Neural progenitor cell (in vitro differentiated cells): Measurements from ENCODE around the gene RASGRF2. TPM values are rescaled to one million over a fixed set of nuclear protein-coding genes. Genes with fewer than 3 reads are reported as not detected.

ENCODE experiments used
- DNase-seq: peaks from one replicate; pipeline ENCODE4 v3.0.0-alpha.2; 2016; ENCODE audit warnings: low spot score
- H2AFZ ChIP-seq: fragments of 200-600 bp; sonication (generic); replicated peaks from 2 replicates; pipeline ENCODE4 v1.6.1; 2016; ENCODE audit warnings: antibody characterized with exemption
- H3F3A ChIP-seq: fragments of 200-600 bp; sonication (generic); 2 replicates; pipeline ENCODE4 v1.6.1; 2016; ENCODE audit warnings: antibody characterized with exemption, low read depth
- H3K27ac ChIP-seq: fragments of 200-600 bp; sonication (generic); 2 replicates; pipeline ENCODE4 v1.5.1; 2016; ENCODE audit warnings: mild to moderate bottlenecking
- H3K27me3 ChIP-seq: fragments of 200-600 bp; sonication (generic); 2 replicates; pipeline ENCODE4 v1.6.1; 2016; ENCODE audit warnings: mild to moderate bottlenecking, moderate library complexity
- H3K36me3 ChIP-seq: fragments of 200-600 bp; sonication (generic); 2 replicates; pipeline ENCODE4 v1.5.1; 2016
- H3K4me1 ChIP-seq: fragments of 200-600 bp; sonication (generic); 2 replicates; pipeline ENCODE4 v1.6.1; 2016; ENCODE audit warnings: mixed run types
- H3K4me2 ChIP-seq: fragments of 200-600 bp; sonication (generic); 2 replicates; pipeline ENCODE4 v1.6.1; 2016
- H3K4me3 ChIP-seq: fragments of 200-600 bp; sonication (generic); 2 replicates; pipeline ENCODE4 v1.5.1; 2016
- H3K79me2 ChIP-seq: fragments of 200-600 bp; sonication (generic); 2 replicates; pipeline ENCODE4 v1.6.1; 2016; ENCODE audit warnings: low read depth
- H3K9ac ChIP-seq: fragments of 200-600 bp; sonication (generic); 2 replicates; pipeline ENCODE4 v1.6.1; 2016
- H3K9me3 ChIP-seq: fragments of 200-600 bp; sonication (generic); 2 replicates; pipeline ENCODE4 v1.5.1; 2016; ENCODE audit warnings: low read depth
- H4K20me1 ChIP-seq: fragments of 200-600 bp; sonication (generic); 2 replicates; pipeline ENCODE4 v1.6.1; 2016; ENCODE audit warnings: low read depth
- H3K27ac Mint-ChIP-seq: 3 replicates; pipeline ENCODE4 v1.8.0; 2021; ENCODE audit warnings: mixed read lengths
- H3K27me3 Mint-ChIP-seq: 2 replicates; pipeline ENCODE4 v1.8.0; 2022; ENCODE audit warnings: low read depth, mild to moderate bottlenecking, inconsistent platforms, moderate library complexity, mixed read lengths; ENCODE audit not compliant: insufficient read depth
- H3K36me3 Mint-ChIP-seq: 3 replicates; pipeline ENCODE4 v1.8.0; 2021; ENCODE audit warnings: mixed read lengths
- H3K4me1 Mint-ChIP-seq: 3 replicates; pipeline ENCODE4 v1.8.0; 2021; ENCODE audit warnings: mixed read lengths
- H3K4me3 Mint-ChIP-seq: 3 replicates; pipeline ENCODE4 v1.8.0; 2021; ENCODE audit warnings: mild to moderate bottlenecking, moderate library complexity, mixed read lengths
- H3K9me3 Mint-ChIP-seq: 3 replicates; pipeline ENCODE4 v1.8.0; 2020; ENCODE audit warnings: mixed read lengths
- CTCF ChIP-seq: fragments of 200-600 bp; sonication (generic); IDR thresholded peaks from 2 replicates; pipeline ENCODE4 v1.5.1; 2017; ENCODE audit warnings: antibody characterized with exemption, mild to moderate bottlenecking
- EZH2 ChIP-seq: fragments of 200-600 bp; sonication (generic); IDR thresholded peaks from 2 replicates; pipeline ENCODE4 v1.6.1; 2017; ENCODE audit warnings: antibody characterized with exemption, mild to moderate bottlenecking, moderate library complexity
- EZH2phosphoT487 ChIP-seq: fragments of 200-600 bp; sonication (generic); IDR thresholded peaks from 2 replicates; pipeline ENCODE4 v1.6.1; 2017; ENCODE audit warnings: antibody characterized with exemption
- total RNA-seq: library from RNA; depleted of rRNA; stranded (reverse); fragments of >200 nt; gene quantifications from 2 replicates; pipeline ENCODE4 v1.2.3, GENCODE V29; 2015; ENCODE audit warnings: low replicate concordance

RASGRF2 gene
- total RNA-seq, 1 donor from 2014 or later: 0.15 TPM

- Histone ChIP-seq H3K4me3 (no peak overlapping the region), H3F3A (no peaks in the 10 kb centered on the region), H3K79me2 (no peaks in the 10 kb centered on the region), H3K27me3 (no peaks in the 10 kb centered on the region), H3K27ac (no peak overlapping the region), H4K20me1 (no peaks in the 10 kb centered on the region), H3K4me2 (no peak overlapping the region), H2AFZ (no peak overlapping the region), H3K9me3 (no peaks in the 10 kb centered on the region), H3K4me1 (peaks cover 11% of the 10 kb centered on the region), H3K9ac (no peak overlapping the region), H3K36me3 (no peaks in the 10 kb centered on the region)
- Mint-ChIP-seq H3K27ac (no peak overlapping the region), H3K4me1 (no peaks in the 10 kb centered on the region), H3K27me3 (peaks cover 2% of the 10 kb centered on the region), H3K4me3 (no peak overlapping the region), H3K36me3 (no peaks in the 10 kb centered on the region), H3K9me3 (no peaks in the 10 kb centered on the region)
- no peak for DNase-seq
- TF ChIP-seq CTCF (no peak), EZH2 (no peak), EZH2phosphoT487 (no peak)
Observed at GRCh38 chr5:80987078-80987766, 27.1 kb downstream of the RASGRF2 start.

GRCh38 chr5:80988419-80988935 lies 28.3 kb downstream of the RASGRF2 start:
- Histone ChIP-seq H3K36me3 (no peaks in the 10 kb centered on the region), H3K4me3 (no peak overlapping the region), H4K20me1 (no peaks in the 10 kb centered on the region), H3K79me2 (no peaks in the 10 kb centered on the region), H3F3A (no peaks in the 10 kb centered on the region), H3K27ac (no peak overlapping the region), H3K9me3 (no peaks in the 10 kb centered on the region), H3K27me3 (no peaks in the 10 kb centered on the region), H3K4me1 (peaks cover 11% of the 10 kb centered on the region), H3K9ac (no peak overlapping the region), H3K4me2 (no peak overlapping the region), H2AFZ (no peak overlapping the region)
- Mint-ChIP-seq H3K9me3 (no peaks in the 10 kb centered on the region), H3K4me3 (no peak overlapping the region), H3K27ac (no peak overlapping the region), H3K27me3 (no peaks in the 10 kb centered on the region), H3K36me3 (no peaks in the 10 kb centered on the region), H3K4me1 (no peaks in the 10 kb centered on the region)
- no peak for DNase-seq
- TF ChIP-seq EZH2 (no peak), CTCF (no peak), EZH2phosphoT487 (no peak)

GRCh38 chr5:80989883-80990282 lies 29.7 kb downstream of the RASGRF2 start:
- Histone ChIP-seq H4K20me1 (no peaks in the 10 kb centered on the region), H3K79me2 (no peaks in the 10 kb centered on the region), H3F3A (no peaks in the 10 kb centered on the region), H3K27me3 (no peaks in the 10 kb centered on the region), H3K9ac (no peak overlapping the region), H3K4me3 (no peak overlapping the region), H3K4me1 (peaks cover 11% of the 10 kb centered on the region), H3K27ac (no peak overlapping the region), H3K36me3 (no peaks in the 10 kb centered on the region), H3K4me2 (no peak overlapping the region), H2AFZ (no peak overlapping the region), H3K9me3 (no peaks in the 10 kb centered on the region)
- H3K9me3 Mint-ChIP-seq: no peaks in the 10 kb centered on the region
- H3K4me1 Mint-ChIP-seq: no peaks in the 10 kb centered on the region
- H3K4me3 Mint-ChIP-seq: no peak overlapping the region
- H3K27ac Mint-ChIP-seq: no peak overlapping the region
- H3K36me3 Mint-ChIP-seq: no peaks in the 10 kb centered on the region
- no peak for DNase-seq
- TF ChIP-seq CTCF (no peak), EZH2phosphoT487 (no peak), EZH2 (no peak)
- H3K27me3 Mint-ChIP-seq: peaks cover 2% of the 10 kb centered on the region
